BLaER1 (cell line): ENCODE measurements around the gene NEURL1.

ENCODE experiments used
- H3K27ac ChIP-seq: shearing (Covaris generic); formaldehyde crosslinking; 2 replicates; pipeline ENCODE4 v1.8.1; 2022
- H3K27me3 ChIP-seq: shearing (Covaris generic); formaldehyde crosslinking; 2 replicates; pipeline ENCODE4 v1.8.1; 2022
- H3K36me3 ChIP-seq: shearing (Covaris generic); formaldehyde crosslinking; 2 replicates; pipeline ENCODE4 v1.8.1; 2022
- H3K4me1 ChIP-seq: shearing (Covaris generic); formaldehyde crosslinking; 2 replicates; pipeline ENCODE4 v1.8.1; 2022
- H3K4me2 ChIP-seq: shearing (Covaris generic); formaldehyde crosslinking; 2 replicates; pipeline ENCODE4 v1.8.1; 2022
- H3K4me3 ChIP-seq: shearing (Covaris generic); formaldehyde crosslinking; 2 replicates; pipeline ENCODE4 v1.8.1; 2022
- H3K9ac ChIP-seq: shearing (Covaris generic); formaldehyde crosslinking; 2 replicates; pipeline ENCODE4 v1.8.1; 2022
- H3K9me3 ChIP-seq: shearing (Covaris generic); formaldehyde crosslinking; 2 replicates; pipeline ENCODE4 v1.8.1; 2022
- H4K20me1 ChIP-seq: shearing (Covaris generic); formaldehyde crosslinking; 2 replicates; pipeline ENCODE4 v1.8.1; 2022
- Cebpa-rat ChIP-seq: shearing (Covaris generic); IDR thresholded peaks from 2 replicates; pipeline ENCODE4 v1.8.1; 2022

NEURL1 gene

DNA sequence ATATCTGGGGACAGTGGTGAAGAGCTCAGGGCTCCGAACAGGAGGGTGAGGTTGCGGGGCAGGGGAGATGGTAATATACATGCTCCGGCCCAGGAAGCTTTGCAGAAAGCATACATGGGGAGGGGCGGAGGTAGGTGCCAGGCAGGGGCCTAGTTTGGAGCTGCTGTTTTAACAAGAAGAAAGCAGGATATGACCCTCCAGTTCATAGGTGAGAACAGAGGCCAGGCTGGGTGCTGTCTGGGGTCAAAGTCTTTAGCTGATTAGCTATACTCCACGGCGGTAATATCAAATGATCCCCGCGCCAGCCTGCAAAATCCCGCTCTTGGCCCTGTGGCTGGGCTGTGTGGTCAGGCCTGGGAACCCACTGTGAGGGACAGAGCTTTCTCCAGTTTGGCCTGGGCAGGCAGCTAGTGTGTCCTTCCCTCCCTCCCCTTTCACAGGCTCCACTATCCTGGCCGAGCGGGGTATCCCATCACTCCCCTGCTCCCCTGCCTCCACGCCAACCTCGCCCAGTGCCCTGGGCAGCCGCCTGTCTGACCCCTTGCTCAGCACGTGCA is 95.6 kb downstream of the NEURL1 start:
- TF ChIP-seq Cebpa-rat, result no peak
- Histone ChIP-seq H3K4me2 (no peak overlapping the region), H3K4me1 (peaks cover 23% of the 10 kb centered on the region), H3K36me3 (peaks cover 7% of the 10 kb centered on the region), H3K4me3 (no peak overlapping the region), H3K9me3 (peaks cover 18% of the 10 kb centered on the region), H3K27ac (no peak overlapping the region), H3K27me3 (no peaks in the 10 kb centered on the region), H4K20me1 (peaks cover 22% of the 10 kb centered on the region), H3K9ac (no peak overlapping the region)

DNA sequence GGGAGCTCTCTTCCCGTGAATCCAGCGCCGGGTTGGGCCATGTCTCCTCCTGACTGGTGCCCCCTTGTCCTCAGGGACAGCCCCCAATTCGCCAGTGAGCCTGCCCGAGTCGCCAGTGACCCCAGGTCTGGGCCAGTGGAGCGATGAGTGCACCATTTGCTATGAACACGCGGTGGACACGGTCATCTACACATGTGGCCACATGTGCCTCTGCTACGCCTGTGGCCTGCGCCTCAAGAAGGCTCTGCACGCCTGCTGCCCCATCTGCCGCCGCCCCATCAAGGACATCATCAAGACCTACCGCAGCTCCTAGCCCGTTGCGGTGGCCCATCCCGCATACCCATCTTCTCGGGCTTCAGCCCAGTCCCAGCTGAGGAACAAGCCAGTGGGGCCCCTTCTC is 96.6 kb downstream of the NEURL1 start:
- H3K36me3 ChIP-seq, result peaks cover 2% of the 10 kb centered on the region
- H3K9me3 ChIP-seq, result peaks cover 10% of the 10 kb centered on the region; the same call in 1 of the 2 replicates
- no peak overlapping the region for H3K4me2 ChIP-seq
- H3K4me1 ChIP-seq, result peaks cover 14% of the 10 kb centered on the region
- H3K27me3 ChIP-seq, result no peaks in the 10 kb centered on the region
- H3K9ac ChIP-seq, result no peak overlapping the region
- H3K4me3 ChIP-seq, result no peak overlapping the region
- peaks cover 31% of the 10 kb centered on the region for H4K20me1 ChIP-seq
- TF ChIP-seq Cebpa-rat, result no peak
- no peak overlapping the region for H3K27ac ChIP-seq

DNA sequence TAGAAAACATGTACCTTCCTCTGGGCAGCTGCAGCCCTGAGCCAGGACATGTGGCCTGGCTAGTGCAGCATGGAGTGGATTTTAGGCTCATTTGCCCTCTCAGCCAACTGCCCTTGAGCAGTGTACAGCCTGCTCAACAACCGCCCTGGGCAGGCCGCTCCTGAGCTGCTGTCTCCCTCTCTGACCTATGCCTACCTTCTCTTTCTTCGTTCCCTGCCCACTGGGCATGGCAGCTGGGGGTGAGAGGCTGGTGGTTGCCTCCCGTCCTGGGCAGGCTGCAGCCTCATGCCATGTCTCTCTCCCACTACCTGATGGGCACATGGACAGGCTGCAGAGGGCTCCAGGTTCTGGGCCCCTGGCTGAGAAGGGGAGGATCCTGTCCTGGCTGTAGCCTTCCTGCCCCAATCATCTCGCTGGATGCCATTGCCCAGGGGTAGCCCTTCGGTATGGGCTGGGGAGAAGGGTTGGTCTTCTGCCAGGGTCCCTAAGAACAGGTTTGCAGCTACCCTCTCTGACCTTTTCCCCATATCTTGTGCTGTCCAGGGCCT is 97.3 kb downstream of the NEURL1 start:
- no peak overlapping the region; the same call in 1 of the 2 replicates for H3K27ac ChIP-seq
- no peak overlapping the region for H3K9ac ChIP-seq
- H3K27me3 ChIP-seq, result no peaks in the 10 kb centered on the region

DNA sequence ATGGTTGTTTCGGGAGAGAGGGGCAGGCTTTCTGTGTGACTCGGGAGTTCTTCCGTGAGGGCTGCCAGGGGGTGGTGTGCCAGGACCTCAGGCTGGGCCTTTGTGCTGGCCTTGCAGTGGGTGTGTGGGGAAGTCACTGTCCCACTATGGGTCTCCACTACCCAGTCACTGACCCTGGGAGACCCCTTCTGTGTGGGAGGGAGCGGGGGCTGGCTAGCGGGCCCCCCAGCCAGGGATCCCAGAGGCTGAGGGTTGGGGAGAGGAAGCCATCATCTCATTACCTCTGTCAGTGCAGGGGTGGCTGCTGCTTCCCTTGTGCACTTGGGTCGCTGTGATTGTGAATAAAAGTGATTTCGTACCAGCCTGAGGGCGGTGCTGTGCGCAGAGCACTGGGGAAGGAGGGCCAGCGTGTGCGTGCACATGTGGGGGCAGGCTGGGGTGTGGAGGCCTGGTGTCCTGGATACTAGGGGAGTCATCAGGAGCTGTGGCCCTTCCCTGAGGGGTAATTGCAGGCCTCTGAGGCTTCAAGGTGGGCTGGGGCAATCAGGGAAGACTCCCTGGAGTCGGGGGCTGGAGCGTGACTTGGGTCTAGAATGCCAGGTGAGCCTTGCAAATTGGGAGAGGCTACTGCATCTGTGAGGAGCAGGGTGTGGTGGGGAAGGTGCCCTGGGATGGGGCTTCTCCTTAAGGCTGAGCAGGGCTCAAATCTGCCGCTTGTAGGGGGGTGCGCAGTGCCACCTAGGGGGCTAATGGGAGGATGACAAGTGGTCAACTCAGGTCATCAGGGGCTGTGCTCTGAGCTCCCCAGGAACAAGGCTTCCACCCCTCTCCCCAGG is 98.9 kb downstream of the NEURL1 start:
- no peak for TF ChIP-seq Cebpa-rat
- no peak overlapping the region for H3K27ac ChIP-seq
- peaks cover 55% of the 10 kb centered on the region for H4K20me1 ChIP-seq
- H3K4me3 ChIP-seq, result no peak overlapping the region
- no peaks in the 10 kb centered on the region for H3K36me3 ChIP-seq
- H3K4me2 ChIP-seq, result no peak overlapping the region
- peaks cover 26% of the 10 kb centered on the region for H3K4me1 ChIP-seq
- no peak overlapping the region for H3K9ac ChIP-seq
- no peaks in the 10 kb centered on the region for H3K27me3 ChIP-seq
- no peaks in the 10 kb centered on the region; the same call in 1 of the 2 replicates for H3K9me3 ChIP-seq

More for the DNA sequence above, 97.3 kb downstream of the NEURL1 start:
- TF ChIP-seq Cebpa-rat, result no peak
- H3K4me3 ChIP-seq, result no peak overlapping the region
- H3K36me3 ChIP-seq, result no peaks in the 10 kb centered on the region
- H3K9me3 ChIP-seq, result peaks cover 4% of the 10 kb centered on the region; the same call in 1 of the 2 replicates
- no peak overlapping the region for H3K4me2 ChIP-seq
- peaks cover 39% of the 10 kb centered on the region for H4K20me1 ChIP-seq
- peaks cover 14% of the 10 kb centered on the region for H3K4me1 ChIP-seq

DNA sequence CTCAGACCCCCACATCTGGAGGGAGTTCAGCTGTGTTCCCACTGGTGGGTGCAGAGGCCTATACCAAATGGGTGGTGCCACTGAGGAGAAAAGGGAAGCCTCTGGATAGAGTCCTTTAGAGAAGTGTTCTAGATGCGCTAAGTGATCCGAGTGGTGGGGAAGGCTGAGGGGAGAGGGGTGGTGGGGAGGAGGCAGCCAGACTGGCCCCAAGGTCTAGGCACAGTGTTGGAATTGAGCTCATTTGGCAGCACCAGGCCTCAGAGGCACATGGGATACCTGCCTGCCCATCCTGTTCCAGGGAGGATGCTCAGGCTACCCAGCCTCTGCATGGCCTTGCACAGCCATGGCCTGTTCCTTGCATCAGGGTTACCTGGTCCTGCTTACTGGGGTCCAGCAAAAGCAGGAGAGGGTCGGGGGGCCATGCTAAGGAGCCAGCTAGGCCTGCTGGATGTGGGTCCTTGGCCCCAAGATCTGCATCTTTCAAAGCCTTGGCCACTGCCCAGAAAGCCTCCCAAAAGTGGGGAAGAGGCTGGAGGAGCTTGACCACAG is 99.6 kb downstream of the NEURL1 start:
- Histone ChIP-seq H3K27me3 (no peaks in the 10 kb centered on the region), H3K4me2 (no peak overlapping the region), H3K9me3 (no peaks in the 10 kb centered on the region), H3K27ac (no peak overlapping the region), H4K20me1 (peaks cover 61% of the 10 kb centered on the region), H3K4me1 (peaks cover 32% of the 10 kb centered on the region), H3K36me3 (no peaks in the 10 kb centered on the region), H3K9ac (no peak overlapping the region), H3K4me3 (no peak overlapping the region)
- no peak for TF ChIP-seq Cebpa-rat

DNA sequence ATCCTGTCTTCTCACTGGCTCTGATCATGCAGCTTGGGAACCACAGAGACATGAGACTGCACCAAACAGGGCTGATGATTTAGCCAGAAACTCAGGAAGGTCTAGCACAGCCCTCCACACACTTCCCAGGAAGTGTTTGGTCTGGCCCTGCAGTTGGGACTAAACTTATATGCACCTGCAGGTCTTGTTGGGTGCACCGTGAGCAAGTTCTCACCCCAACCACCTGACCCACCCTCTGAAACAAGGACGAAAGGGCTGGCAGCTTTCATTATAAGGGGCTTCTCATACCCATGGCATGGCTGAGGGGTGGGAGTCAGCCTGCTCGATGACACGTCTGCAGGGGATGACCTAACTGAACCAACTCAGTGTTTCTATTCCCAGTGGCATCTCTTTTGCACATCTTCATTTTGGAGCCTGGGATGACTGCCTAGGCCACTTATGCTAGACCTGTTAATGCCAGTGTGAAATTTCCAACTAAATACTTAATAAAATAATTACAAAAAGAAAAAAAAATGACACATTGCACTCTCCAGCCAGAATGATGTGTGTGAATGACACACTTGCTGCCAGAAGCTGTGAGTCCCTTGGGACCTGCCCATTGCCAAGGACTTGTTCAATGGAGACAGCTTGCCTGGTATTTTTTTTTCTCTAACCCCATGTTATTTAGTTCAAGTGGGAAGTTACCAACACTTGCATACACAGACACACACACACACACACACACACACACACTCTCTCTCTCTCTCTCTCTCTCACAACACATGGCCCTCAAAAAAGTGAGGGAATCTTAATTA is 102.6 kb downstream of the NEURL1 start:
- no peak overlapping the region for H3K27ac ChIP-seq
- peaks cover 82% of the 10 kb centered on the region for H4K20me1 ChIP-seq
- no peaks in the 10 kb centered on the region for H3K9me3 ChIP-seq
- peaks cover 28% of the 10 kb centered on the region for H3K4me1 ChIP-seq
- H3K4me3 ChIP-seq, result no peak overlapping the region
- no peaks in the 10 kb centered on the region for H3K27me3 ChIP-seq
- H3K9ac ChIP-seq, result no peak overlapping the region
- no peak for TF ChIP-seq Cebpa-rat
- peaks cover 12% of the 10 kb centered on the region for H3K36me3 ChIP-seq
- H3K4me2 ChIP-seq, result no peak overlapping the region

DNA sequence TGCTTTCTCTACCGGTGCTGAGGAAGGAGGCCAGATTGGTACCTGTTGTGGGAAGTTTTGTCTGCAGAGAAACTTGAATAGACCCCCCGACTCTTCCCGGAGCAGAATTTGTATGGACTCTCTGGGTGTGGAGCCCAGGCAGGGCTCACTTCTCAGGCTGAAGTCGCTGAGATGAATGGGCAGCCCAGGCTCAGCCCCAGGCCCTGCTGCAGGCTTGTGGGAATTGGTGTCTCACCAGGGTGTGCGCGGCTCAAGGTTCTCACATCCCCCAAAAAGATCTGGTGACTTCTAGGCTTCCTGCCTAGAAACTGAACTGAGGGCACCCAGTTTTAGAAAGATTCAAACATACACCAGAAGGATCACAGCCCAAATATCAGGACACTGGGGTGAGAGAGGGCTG is 103.5 kb downstream of the NEURL1 start:
- peaks cover 89% of the 10 kb centered on the region for H4K20me1 ChIP-seq
- no peaks in the 10 kb centered on the region for H3K9me3 ChIP-seq
- peak overlapping the region; percentile 39 for H3K4me2 ChIP-seq
- no peak overlapping the region for H3K4me3 ChIP-seq
- H3K4me1 ChIP-seq, result peaks cover 28% of the 10 kb centered on the region
- peak overlapping the region; percentile 38 for H3K27ac ChIP-seq
- TF ChIP-seq Cebpa-rat, result no peak
- H3K27me3 ChIP-seq, result no peaks in the 10 kb centered on the region
- H3K9ac ChIP-seq, result 0 out of 2 replicates have a peak overlapping the region, but pooled peaks have one; percentile 46
- peaks cover 21% of the 10 kb centered on the region for H3K36me3 ChIP-seq

DNA sequence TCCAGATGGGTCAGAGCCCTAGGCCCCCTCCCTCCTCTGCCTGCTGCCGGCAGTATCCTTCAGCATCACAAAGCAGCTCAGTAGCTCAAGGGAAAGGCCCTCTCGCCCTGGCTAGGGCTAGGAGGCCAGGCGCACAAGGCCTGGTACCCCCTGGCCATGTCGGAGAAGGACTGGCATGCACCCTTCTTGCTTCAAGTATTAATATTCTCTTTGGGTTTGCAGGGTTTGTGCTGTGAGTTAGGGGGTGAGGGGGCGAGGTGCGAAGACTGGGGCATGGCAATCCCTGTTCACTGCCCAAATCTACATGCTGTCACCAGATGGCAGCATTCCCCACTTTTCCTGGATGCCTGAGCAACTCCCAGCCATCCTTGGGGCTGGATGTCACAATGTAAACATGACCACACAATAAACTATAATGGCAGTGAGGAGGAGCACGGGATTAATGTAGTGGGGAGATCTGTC is 105.2 kb downstream of the NEURL1 start:
- Histone ChIP-seq H4K20me1 (peaks cover 78% of the 10 kb centered on the region), H3K4me2 (no peak overlapping the region)

DNA sequence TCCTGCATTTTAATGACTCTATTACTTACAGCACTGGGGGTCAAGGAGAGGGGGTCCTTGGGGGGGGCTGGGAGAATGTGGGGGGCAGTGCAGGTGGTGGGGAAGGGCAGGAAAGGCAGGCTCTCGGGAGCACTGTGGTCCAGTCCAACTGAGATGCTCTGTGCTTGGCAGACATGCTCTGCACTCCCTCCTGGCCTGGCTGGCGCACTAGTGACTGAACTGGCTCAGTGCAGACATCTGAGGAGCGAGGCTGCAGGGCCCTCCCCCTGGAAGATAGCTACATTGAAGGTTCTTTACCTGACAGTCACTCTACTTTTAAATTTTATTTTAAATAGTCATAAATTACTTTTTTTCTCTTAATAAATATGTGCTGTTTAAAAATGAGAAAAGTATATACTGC is 105.7 kb downstream of the NEURL1 start:
- peaks cover 73% of the 10 kb centered on the region for H4K20me1 ChIP-seq

More for the DNA sequence above, 105.2 kb downstream of the NEURL1 start:
- no peak for TF ChIP-seq Cebpa-rat
- Histone ChIP-seq H3K9me3 (no peaks in the 10 kb centered on the region), H3K27me3 (no peaks in the 10 kb centered on the region), H3K36me3 (peaks cover 37% of the 10 kb centered on the region), H3K9ac (no peak overlapping the region), H3K4me3 (no peak overlapping the region), H3K27ac (no peak overlapping the region), H3K4me1 (peaks cover 28% of the 10 kb centered on the region)

More for the DNA sequence above, 105.7 kb downstream of the NEURL1 start:
- Histone ChIP-seq H3K9me3 (no peaks in the 10 kb centered on the region), H3K27ac (no peak overlapping the region), H3K27me3 (no peaks in the 10 kb centered on the region), H3K36me3 (peaks cover 43% of the 10 kb centered on the region), H3K9ac (no peak overlapping the region), H3K4me3 (no peak overlapping the region), H3K4me1 (peaks cover 28% of the 10 kb centered on the region), H3K4me2 (no peak overlapping the region)
- TF ChIP-seq Cebpa-rat, result no peak
